Transverse colon (tissue), 3 donors: ENCODE results near the gene TRIB2.

Experiments used
- POLR2A ChIP-seq: fragments of 450-650 bp; IDR thresholded peaks from one replicate; pipeline ENCODE4 v1.6.1; 2016; ENCODE audit warnings: antibody characterized with exemption, mild to moderate bottlenecking, moderate library complexity
- TF ChIP-seq, protein P1 (sequence below), 5 experiments: fragments of 200-600 bp in 3 of 5; fragments of 450-650 bp in 2 of 5; sonication (generic) in 3 of 5; IDR thresholded peaks; 1 replicate in 2 of 5; 2 replicates in 3 of 5; pipeline ENCODE4 v1.5.1; 2016 to 2017; ENCODE audit warnings: antibody characterized with exemption in 5 of 5, inconsistent platforms in 3 of 5, mild to moderate bottlenecking in 2 of 5, moderate library complexity in 1 of 5

- TF ChIP-seq, protein P1, sequence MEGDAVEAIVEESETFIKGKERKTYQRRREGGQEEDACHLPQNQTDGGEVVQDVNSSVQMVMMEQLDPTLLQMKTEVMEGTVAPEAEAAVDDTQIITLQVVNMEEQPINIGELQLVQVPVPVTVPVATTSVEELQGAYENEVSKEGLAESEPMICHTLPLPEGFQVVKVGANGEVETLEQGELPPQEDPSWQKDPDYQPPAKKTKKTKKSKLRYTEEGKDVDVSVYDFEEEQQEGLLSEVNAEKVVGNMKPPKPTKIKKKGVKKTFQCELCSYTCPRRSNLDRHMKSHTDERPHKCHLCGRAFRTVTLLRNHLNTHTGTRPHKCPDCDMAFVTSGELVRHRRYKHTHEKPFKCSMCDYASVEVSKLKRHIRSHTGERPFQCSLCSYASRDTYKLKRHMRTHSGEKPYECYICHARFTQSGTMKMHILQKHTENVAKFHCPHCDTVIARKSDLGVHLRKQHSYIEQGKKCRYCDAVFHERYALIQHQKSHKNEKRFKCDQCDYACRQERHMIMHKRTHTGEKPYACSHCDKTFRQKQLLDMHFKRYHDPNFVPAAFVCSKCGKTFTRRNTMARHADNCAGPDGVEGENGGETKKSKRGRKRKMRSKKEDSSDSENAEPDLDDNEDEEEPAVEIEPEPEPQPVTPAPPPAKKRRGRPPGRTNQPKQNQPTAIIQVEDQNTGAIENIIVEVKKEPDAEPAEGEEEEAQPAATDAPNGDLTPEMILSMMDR (IDR thresholded peaks at IDR 0.05), result no peak
- no peak for TF ChIP-seq POLR2A
Observed at GRCh38 chr2:12770300-12770968, 53.7 kb downstream of the TRIB2 start.
